Stimulated activated naive CD8-positive, alpha-beta T cell treated with anti-CD3 and anti-CD28 coated beads, Interleukin-15, Interleukin-2, amounts not matched to agents 100 U/mL and 50 U/mL, for 24 hours (primary cell): ENCODE data around the gene BCL2L1.

ENCODE experiments used
- ATAC-seq: fragments of 150-1000 bp; cut with Tn5 transposase; one replicate; pipeline ENCODE4 v1.10.0; 2021
- DNase-seq: peaks from one replicate; pipeline ENCODE4 v3.0.0; 2021

The BCL2L1 gene

DNA sequence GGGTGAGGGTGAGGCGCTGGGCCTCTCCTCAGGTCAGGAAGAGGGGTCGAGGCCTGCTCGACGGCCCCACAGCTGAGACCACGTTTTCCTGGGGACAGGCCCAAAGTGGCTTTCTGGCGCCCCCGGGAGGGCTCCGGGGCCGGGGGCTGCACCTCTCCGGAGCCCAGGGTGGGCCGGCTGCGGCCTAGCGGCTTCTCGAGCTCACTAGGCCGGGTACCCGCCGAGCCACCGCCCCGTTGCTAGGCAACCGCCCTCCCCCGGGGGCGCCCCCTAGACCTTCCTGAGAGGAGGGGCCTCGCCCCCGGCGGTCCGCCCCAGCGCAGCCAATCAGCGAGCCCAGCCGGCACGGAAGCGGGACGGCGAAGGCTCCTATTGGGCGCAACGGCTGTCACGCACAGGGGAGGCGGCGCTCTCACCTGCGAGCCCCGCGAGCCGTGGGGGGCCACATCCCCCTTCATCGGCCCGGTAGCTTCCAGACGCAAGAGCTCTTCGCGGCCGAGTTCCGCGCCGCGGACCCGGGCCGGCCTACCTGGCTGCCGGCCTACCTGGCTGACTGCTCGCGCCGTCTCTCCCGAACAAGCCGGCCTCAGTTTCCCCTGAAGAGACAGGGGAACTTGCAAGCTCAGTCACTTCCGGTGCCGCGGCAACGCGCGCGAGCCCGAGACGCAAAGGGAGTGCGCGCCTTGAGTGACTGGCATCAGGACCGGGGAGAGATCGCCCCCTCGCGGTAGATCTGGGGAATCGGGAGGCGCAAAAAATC is 831 bp upstream of the BCL2L1 start:
- ATAC-seq (peak; percentile 89), DNase-seq (peak; percentile 99)

DNA sequence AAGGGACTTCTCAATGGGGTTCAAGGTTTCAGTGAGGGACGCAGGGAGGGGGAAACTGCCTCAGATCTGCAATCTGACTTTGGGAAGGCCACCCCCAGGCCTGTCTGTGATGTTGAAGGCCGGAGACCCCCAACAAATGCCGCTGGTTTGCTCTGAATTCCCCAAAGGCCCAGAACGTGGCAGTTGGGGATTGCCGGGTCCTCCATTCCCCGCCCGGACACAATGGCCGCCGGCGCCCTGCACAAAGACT is 326 bp upstream of the BCL2L1 start:
- ATAC-seq (no peak), DNase-seq (no peak)

DNA sequence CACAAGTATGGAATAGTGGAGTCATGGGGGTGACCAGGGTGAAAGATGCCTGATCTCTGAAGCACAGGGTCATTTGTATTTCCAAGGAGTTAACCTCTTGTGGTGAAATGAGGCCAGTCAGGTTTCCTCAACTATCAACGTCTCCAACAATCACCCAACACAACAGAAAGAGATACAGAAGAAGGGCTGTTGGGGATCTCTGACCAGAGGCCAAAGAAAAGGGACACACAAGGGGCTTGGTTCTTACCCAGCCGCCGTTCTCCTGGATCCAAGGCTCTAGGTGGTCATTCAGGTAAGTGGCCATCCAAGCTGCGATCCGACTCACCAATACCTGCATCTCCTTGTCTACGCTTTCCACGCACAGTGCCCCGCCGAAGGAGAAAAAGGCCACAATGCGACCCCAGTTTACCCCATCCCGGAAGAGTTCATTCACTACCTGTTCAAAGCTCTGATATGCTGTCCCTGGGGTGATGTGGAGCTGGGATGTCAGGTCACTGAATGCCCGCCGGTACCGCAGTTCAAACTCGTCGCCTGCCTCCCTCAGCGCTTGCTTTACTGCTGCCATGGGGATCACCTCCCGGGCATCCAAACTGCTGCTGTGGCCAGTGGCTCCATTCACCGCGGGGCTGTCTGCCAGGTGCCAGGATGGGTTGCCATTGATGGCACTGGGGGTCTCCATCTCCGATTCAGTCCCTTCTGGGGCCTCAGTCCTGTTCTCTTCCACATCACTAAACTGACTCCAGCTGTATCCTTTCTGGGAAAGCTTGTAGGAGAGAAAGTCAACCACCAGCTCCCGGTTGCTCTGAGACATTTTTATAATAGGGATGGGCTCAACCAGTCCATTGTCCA is 1.0 kb downstream of the BCL2L1 start:
- ATAC-seq (no peak), DNase-seq (peak; percentile 44)

DNA sequence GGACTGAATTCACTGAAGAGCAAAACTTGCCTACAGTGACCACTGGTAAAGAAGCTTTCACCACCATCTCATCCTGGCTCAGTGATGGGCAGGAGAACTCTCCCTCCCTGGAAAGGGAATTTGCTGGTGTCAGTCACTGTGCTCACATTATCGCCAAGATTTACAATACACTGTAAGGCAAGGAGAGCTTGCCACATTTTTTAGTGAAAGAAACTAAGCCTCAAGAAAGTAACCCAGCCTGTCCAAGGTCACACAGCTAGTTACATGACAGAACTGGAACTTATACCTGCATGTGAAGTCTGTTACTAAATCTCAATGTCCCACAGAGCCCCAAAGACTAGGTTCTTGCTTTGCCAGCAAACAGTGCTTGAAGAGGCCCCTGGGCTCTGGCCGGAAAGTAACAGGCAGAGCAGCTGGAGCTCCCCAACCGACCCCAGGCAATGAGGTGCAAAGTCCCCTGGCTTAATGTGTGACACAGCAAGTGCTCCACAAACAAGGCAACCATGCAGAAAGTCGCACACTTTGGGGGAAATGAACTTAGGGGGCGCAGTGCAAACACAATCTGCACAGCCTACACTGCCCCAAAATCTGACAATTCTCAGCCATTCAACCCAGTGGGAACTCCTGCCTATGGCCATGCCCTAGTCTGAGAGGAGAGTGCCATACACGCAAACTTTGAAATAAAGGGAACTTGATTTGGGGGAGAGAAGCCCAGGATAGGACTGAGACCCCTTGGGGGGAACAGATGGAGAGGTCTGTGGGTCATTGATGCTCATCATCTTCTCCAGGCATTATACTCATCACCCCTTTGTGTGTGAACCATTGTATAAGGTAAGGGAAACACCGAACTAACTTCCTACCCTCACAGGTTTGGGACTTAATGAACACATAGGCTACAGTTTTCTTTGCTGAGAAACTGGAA is 1.9 kb downstream of the BCL2L1 start:
- ATAC-seq (no peak), DNase-seq (no peak)

DNA sequence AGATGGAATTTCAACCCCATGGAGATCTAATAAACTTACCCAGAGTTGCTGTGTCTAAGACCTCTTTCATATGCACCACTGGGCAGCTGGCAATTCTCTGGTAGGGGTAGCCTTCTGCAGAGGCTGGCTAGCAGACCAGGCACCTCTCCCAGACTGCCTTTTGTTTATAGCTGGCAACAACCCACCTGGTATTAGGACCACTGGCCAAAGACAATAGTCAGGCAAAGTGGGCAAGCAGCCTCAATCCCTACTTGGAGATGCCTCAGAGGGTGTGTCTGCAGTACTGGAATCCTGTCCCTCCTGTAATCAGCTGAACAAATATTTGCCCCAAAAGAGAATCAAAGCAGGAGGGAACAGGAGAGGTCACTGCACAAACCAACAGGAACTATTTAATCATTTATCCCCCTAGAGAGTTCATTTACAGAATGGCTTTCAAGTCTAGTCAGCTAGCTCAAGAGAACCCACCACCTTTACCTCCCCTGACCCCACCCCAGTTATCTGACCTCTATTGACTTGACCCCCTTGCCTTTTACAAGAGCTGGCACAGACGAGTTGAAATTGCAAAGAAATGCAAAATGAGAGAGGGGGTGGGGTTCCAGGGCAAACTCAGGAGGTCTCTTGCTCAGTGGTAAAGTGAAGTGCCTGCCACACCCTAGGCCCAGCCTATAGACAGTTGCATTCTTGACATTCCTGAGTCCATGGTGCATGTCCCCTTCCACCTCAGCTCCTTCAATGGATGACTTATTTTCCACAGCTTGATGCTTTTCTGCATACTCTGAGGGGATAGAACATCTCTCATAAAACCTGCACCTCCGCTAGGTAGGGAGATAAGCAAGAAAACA is 2.8 kb downstream of the BCL2L1 start:
- no peak for ATAC-seq
- DNase-seq: no peak

DNA sequence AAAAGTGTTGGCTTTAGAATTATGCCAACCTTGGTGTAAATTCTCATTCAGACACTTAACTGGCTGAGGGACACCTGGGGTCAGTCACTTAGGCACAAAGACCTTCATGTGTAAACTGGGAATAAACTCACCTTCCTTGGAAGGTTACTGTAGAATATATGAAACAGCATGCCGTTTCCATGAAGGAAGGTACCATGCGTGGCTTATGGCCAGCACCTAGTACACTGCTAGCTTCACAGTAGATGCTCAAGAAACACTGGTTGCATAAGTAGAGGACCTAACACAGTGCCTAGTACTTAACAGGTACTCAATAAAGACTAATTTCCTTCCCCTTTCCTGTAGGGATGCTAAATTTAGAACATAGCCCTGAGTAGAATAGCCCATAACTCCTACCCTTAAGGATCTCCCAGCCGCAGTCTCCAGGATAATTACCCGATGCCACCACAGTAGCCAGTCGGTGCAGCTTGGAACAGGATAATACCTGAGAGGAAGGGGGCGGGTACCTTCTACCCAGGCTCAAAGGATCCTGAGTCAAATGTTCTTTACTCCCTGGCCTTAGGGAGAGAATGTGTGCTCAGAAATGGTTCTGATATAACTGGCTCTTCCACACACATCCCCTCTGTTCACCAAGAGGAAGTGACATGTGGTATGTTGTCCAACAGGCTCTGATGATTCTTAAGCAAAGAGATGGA is 3.6 kb downstream of the BCL2L1 start:
- ATAC-seq: no peak
- no peak for DNase-seq

DNA sequence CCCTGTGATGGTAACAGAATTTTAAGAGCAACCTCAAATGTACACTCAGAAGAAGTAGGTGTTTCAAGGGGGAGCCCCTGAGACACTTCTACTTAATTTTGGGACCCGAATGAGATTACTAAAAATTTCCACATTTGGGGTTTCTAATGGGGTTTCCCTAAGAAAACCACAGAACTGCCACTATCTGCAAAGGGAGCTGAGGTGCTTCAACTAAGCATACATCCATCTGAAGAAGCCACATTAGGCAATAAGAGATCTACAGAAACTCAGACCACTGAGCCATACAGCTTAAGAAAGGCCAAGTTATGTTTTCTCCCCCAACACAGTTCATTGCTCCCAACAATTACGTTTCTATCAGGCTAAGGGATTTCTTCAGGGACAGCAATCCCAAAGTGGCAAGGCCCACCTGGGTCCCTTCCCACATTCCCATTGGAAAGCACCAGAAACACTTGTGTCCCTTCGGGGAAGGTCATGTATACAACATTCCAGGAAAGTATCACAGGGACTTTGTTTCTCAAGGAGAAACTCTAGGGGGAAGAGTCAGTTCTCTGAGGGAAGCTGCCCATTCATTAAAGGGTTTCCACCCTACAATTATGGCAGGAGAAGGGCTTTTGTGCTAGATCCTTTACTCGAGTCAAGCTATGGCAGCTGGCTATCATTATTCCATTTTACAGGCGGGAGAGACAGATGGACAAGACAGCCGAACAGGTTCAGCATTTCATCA is 5.0 kb downstream of the BCL2L1 start:
- ATAC-seq: peak; percentile 74
- no peak for DNase-seq

DNA sequence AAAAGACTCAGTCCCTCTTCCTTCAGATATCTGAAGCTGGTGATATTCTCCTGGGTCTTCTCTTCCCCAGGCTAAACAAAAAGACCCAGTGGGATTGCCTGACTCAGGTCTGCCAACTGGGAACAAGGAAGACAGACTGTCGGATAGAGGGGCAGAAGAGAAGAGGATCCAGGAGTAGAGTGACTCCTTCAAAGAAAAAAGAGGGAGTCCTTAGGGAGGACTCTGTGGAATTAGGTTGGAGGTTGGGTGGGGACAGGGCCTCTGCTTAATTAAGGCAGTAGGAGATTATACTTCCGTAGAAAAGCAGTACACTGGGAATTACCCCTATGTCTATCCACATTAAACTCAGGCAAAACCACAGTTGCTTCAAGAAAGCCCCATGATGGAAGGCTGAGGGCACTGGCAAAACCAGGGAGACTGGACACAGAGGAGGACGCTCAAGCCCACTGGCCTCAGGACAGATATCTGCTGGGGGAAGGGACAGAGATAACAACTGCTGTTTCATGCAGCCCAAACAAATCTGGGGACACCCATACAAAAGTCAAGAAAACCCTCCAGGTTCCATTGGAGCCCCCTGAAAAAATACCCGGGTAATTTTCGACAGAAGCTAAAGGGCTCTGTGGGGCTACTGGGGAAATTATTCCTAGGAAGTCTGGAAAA is 5.7 kb downstream of the BCL2L1 start:
- DNase-seq: no peak

DNA sequence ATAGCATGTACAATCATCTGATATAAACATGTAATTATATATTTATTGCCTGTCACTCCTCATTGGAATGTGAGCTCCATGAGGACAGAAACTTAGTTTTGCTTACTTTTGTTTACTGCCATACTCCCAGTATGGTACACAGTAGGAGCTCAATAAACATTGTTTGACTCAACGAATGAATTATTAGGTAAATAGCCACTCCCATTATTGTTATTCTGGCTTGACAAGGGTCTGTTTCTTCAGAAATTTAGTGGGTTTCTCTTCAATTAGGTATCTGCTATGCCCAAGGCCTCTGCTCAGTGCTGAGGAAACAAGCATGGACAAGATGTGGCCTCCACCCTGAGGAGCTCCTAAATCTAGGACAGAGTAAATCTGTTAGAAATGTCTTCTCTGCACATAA is 6.3 kb downstream of the BCL2L1 start:
- no peak for ATAC-seq
- DNase-seq: no peak

More for the DNA sequence above, 5.7 kb downstream of the BCL2L1 start:
- ATAC-seq: no peak

DNA sequence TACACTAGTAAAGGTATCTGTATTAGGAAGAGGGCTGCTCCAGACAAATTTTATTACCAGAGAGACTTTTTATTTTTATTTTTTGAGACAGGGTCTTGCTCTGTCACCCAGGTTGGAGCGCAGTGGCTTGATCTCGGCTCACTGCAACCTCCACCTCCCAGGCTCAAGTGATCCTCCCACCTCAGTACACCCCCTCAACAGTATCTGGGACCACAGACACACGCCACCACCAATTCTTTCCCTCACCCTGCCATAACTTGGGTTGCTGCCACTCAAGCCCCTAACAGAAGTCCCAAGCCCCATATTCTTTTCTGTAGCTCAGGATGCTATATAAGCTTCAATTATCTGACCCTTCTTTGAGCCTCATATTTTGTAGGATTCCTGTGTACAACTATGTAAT is 6.9 kb downstream of the BCL2L1 start:
- ATAC-seq (no peak), DNase-seq (no peak)

DNA sequence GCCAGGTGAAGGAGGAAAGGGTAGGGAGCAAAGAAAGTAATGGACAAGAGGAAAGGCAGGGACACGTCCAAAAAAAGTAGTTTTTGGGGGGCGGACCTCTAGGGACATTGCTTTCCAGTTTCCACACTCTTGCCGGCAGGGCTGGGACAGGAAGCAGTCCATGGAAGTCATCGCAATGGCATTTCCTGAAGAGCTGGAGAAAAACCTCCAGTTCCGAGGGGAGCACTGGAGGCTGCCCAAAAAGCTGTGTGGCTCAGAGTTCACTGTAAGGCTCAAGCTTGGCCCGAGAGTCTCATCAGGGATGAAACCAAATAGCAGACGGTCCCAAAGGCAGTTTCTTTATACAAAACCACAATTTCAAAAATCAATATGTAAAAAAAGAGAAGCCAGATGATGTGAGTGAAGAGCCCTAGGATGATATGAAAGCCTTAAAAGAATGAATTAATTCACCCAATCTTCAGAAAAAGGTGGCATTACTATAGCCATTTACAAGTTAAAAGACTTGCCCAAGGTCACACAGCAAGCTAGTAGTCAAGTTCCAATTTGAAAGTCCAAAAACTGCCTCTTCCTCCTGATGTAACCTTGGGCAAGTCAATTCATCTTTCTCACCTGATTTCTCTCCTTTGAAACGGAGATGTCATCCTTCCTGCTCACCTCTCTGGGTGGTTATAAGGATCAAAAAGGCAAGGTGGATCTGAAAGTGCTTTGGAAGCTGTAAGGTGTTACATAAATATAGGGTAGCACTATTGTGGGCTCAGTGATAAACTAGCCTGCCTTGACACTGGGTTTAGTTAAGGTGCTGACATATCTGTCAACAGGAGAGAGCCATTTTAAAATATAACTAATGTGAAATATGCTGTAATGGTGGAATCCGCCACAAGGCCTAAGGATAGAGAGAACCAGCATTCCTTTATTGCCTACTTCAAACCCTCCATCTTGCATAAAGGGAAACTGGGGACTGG is 9.1 kb downstream of the BCL2L1 start:
- no peak for ATAC-seq
- DNase-seq: no peak

DNA sequence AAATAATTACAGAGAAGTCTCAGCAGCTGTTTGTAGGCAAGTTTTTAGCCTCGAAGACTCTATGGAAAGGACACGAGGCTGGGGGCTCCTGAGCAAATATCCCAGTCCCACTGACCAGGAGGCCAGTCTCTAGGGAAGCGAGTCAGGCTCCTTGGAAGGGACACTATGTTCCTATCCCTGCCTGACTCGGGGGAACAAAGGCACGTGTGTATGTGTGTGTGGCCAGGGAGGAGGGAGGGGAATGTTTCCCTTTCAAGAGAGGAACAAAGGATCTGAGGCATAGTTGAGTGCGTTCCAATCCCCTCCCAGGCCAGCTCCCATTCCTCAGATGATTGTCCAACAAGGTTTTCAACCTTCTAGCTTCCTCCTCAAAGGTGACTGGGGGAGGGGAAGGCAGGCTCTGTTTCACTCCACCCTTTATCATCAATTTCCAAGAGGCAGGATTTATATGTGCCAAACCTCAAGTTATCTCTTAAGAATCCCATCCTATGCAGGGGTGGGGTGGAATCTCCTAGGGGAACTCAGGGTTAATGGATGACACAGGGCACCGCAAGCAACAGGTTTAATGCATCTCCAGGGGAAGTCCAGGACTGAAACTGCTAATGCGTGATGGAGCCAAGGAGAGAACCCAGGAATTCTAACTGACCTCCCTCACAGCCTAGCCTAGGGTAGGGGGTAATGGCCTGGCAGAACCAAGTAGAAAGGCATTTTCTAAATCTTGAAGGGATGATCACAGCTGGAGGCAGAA is 9.9 kb downstream of the BCL2L1 start:
- DNase-seq (no peak), ATAC-seq (no peak)

DNA sequence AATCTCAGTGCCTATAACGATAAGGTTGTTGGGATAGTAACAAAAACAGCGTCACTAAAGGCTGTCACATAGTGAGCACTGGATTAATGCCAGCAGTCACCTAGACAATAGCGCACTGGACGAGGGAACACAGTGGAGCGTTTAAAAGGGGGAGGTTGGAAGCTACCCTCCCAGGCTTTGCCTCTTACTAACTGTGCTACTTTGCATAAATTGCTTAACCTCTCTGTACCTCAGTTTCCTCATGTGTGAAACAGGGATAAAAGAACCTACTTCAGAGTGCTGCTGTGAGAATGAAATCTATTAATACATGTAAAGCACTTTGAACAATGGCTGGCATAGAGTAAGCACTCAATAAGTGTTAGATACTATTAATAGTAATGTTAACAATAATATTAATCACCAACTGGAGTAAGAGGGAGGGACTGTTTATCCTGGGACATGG is 10.5 kb downstream of the BCL2L1 start:
- no peak for DNase-seq
- ATAC-seq: no peak

DNA sequence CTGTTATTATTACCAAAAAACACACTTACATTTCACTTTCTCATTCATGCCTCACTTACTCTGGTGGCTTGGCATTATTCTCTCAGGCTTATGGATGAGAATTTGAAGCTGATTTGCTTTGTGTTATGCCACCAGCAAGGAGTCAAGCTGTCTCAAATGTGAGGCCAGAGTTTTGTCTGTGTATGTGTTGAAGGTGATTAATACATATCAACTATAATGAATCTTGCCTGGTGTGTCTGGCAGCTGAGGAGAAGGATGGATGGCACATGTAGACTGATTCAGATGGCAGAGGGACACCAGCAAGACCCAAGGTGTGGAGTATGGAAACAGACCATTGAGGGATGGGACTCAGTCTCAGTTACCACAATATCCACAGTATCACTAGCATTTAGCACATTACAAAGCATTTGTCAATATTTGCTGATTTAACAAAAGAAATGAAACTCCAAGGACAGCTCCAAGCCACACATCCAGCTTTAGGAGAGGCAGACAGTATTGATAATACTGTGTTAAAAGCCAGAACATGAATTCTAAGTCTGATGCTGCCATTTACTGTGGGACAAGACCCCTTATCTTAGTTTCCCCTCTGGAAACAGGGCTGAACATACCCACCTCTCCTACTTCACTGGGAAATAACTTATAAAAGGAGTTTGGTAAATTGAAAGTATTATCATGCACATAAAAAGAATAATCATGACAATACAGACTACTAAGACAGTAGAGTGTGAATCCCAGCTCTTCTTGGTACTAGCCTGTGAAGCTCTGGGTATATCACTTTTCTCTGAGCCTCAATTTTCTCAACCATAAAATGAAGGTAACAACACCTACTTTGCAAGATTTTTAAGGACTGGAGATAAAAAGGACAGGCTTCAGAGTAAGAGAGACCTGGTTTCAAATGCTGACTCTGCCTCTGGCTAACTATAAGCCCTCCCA is 11.2 kb downstream of the BCL2L1 start:
- ATAC-seq (no peak), DNase-seq (no peak)

DNA sequence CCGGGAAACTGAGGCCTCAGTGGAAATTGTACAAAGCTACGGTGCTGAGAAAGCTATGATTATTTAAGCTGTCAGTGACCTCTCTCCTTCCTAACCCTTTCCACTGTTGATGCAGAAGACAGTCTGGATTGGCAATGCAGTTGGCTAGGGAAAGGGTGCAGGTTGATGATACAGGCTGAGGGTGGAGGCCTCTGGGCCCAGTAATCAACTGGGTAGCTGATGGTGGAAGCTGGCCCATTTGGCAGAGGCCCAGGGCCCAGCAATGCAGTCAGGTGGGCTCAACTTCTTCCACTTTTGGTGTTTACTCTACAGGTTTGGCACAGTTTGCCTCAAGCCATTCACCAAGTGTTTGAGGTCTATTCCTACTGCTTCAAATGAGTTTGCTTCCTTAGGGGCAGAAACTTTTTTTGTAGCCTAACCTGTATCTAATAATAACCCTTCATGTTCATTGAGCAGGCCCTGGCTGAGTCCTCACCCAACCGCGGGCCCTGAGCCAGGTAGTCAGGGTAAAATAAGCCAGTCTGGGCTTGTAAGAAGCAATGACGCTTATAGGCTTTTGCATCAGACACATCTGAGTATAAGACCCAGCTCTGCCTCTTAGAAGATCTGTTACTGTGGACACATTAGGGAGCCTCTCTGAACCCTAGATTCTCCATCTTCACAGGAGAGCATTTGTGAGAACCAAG is 12.1 kb downstream of the BCL2L1 start:
- no peak for DNase-seq
- no peak for ATAC-seq

DNA sequence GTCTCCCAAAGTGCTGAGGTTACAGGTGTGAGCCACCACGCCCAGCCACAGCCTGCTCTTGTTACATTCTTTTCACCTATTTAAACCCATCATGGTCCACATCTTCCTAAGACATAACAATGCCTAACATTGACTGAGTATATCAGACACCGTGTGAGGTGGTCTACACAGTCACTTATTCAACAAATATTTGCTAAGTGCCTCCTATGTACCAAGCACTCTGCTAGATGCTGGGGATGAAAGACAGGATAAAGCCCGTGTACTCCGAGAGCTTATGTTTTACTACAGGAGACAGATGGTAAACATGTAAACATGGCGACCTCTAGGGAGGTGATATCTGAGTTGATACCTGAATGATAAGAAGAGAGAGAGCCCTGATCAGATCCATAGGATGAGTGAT is 12.7 kb downstream of the BCL2L1 start:
- ATAC-seq (no peak), DNase-seq (no peak)
